A673 (cell line): ENCODE data around the gene CPA5.

Experiments used
- EZH2 ChIP-seq: fragments of 200-600 bp; sonication (generic); IDR thresholded peaks from 2 replicates; pipeline ENCODE4 v1.6.1; 2017; ENCODE audit warnings: borderline replicate concordance, low read depth, mild to moderate bottlenecking, mixed read lengths, antibody characterized with exemption, low read length; ENCODE audit not compliant: poor library complexity, severe bottlenecking
- TF ChIP-seq, protein P1 (sequence below): fragments of 300-800, 200-600 bp; sonication (generic); conservative IDR thresholded peaks from 2 replicates; pipeline ENCODE4 v1.5.1; 2017; ENCODE audit warnings: low read depth, mild to moderate bottlenecking, antibody characterized with exemption, low read length, moderate library complexity, mixed read lengths

DNA sequence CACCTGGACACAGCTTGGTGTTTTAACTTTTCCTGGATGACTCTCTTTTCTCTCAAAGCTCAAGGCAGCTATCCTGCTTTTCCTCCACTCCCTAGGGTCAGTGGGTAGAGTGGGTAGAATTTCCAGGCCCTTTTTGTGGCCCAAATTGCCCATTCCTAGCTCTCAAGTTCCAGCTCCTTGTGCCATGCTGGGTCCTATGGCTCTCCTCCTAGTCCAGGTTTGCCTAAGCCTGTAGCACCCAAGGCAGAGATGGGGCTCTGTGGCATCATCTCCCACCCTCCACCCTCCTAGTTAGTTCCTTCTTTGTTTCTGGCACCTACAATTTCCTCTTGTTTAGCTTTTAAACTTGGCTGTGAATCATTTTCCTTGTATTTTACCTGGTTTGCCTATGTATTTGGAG, 42.0 kb upstream of the CPA5 start:
- TF ChIP-seq, protein P1, sequence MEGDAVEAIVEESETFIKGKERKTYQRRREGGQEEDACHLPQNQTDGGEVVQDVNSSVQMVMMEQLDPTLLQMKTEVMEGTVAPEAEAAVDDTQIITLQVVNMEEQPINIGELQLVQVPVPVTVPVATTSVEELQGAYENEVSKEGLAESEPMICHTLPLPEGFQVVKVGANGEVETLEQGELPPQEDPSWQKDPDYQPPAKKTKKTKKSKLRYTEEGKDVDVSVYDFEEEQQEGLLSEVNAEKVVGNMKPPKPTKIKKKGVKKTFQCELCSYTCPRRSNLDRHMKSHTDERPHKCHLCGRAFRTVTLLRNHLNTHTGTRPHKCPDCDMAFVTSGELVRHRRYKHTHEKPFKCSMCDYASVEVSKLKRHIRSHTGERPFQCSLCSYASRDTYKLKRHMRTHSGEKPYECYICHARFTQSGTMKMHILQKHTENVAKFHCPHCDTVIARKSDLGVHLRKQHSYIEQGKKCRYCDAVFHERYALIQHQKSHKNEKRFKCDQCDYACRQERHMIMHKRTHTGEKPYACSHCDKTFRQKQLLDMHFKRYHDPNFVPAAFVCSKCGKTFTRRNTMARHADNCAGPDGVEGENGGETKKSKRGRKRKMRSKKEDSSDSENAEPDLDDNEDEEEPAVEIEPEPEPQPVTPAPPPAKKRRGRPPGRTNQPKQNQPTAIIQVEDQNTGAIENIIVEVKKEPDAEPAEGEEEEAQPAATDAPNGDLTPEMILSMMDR = no peak
- TF ChIP-seq EZH2 = no peak
